K562 (cell line): ENCODE measurements around the gene PDCD10. TPM values are rescaled to one million over a fixed set of nuclear protein-coding genes. Genes with fewer than 3 reads are reported as not detected.

Experiments used
- ARNT ChIP-seq, 2 experiments: fragments of 450-650 bp; IDR thresholded peaks; 2 replicates each; pipeline ENCODE4 v1.6.1; 2016; ENCODE audit warnings: mild to moderate bottlenecking in 1 of 2
- ASH1L ChIP-seq: fragments of 450-650 bp; IDR thresholded peaks from 2 replicates; pipeline ENCODE4 v1.6.1; 2018; ENCODE audit warnings: borderline replicate concordance, mild to moderate bottlenecking, low read depth; ENCODE audit not compliant: partially characterized antibody
- CBFA2T2 ChIP-seq: fragments of 450-650 bp; conservative IDR thresholded peaks from 2 replicates; pipeline ENCODE4 v1.6.1; 2017; ENCODE audit warnings: mild to moderate bottlenecking
- CREM ChIP-seq: IDR thresholded peaks from 2 replicates; pipeline ENCODE4 v1.6.1; 2014; ENCODE audit warnings: antibody characterized with exemption, low read depth
- E2F8 ChIP-seq: fragments of 450-650 bp; IDR thresholded peaks from 2 replicates; pipeline ENCODE4 v1.7.1; 2018; ENCODE audit warnings: mild to moderate bottlenecking, low read depth; ENCODE audit not compliant: partially characterized antibody
- GTF2F1 ChIP-seq: IDR thresholded peaks from 2 replicates; pipeline ENCODE4 v1.6.1; 2011; ENCODE audit warnings: low read depth, low read length, improper control_type of control experiment
- MCM5 ChIP-seq: fragments of 450-650 bp; IDR thresholded peaks from 2 replicates; pipeline ENCODE4 v1.6.1; 2016; ENCODE audit warnings: low read depth
- MLLT1 ChIP-seq, 2 experiments: fragments of 450-650 bp; IDR thresholded peaks; 2 replicates each; pipeline ENCODE4 v1.6.1; 2016
- PHTF2 ChIP-seq: fragments of 250-450 bp; sonication (Bioruptor Pico); IDR thresholded peaks from 2 replicates; pipeline ENCODE4 v1.5.0; 2021; ENCODE audit warnings: mild to moderate bottlenecking
- POLR2AphosphoS5 ChIP-seq: IDR thresholded peaks from 2 replicates; pipeline ENCODE4 v1.6.1; 2011; ENCODE audit warnings: mild to moderate bottlenecking, low read depth, low read length, moderate library complexity; ENCODE audit not compliant: control insufficient read depth, insufficient read depth
- POLR2B ChIP-seq: fragments of 450-650 bp; IDR thresholded peaks from 2 replicates; pipeline ENCODE4 v1.6.1; 2018; ENCODE audit warnings: low read depth; ENCODE audit not compliant: partially characterized antibody
- RBFOX2 ChIP-seq: fragments of 200-400 bp; formaldehyde crosslinking; IDR thresholded peaks from 2 replicates; pipeline ENCODE4 v1.6.1; 2017; ENCODE audit warnings: low read depth, mild to moderate bottlenecking, low read length, moderate library complexity
- SIN3B ChIP-seq: fragments of 450-650 bp; IDR thresholded peaks from 2 replicates; pipeline ENCODE4 v1.6.1; 2017; ENCODE audit warnings: low read depth, mild to moderate bottlenecking, moderate library complexity
- SP1 ChIP-seq: sonication (generic); formaldehyde crosslinking; IDR thresholded peaks from 2 replicates; pipeline ENCODE4 v1.8.1; 2022; ENCODE audit warnings: mild to moderate bottlenecking, missing genetic modification reagents
- TAF1 ChIP-seq: IDR thresholded peaks from 2 replicates; pipeline ENCODE4 v1.6.1; 2011; ENCODE audit warnings: mild to moderate bottlenecking, low read length, moderate library complexity; ENCODE audit not compliant: insufficient read depth, control insufficient read depth, severe bottlenecking; ENCODE audit errors: extremely low read depth
- TOE1 ChIP-seq, 2 experiments: fragments of 450-650 bp in 1 of 2; sonication (generic) in 1 of 2; formaldehyde crosslinking in 1 of 2; IDR thresholded peaks; 2 replicates each; pipeline versions ENCODE4 v1.7.1 to v1.8.0; 2016 to 2022; ENCODE audit warnings: borderline replicate concordance in 2 of 2, mild to moderate bottlenecking in 2 of 2, antibody characterized with exemption in 1 of 2, inconsistent platforms in 1 of 2, low read depth in 1 of 2, missing genetic modification reagents in 1 of 2, moderate library complexity in 1 of 2
- ZBTB26 ChIP-seq: fragments of 450-650 bp; formaldehyde crosslinking; IDR thresholded peaks from 2 replicates; pipeline ENCODE4 v1.4.0; 2022; ENCODE audit warnings: missing genetic modification characterization
- ZNF639 ChIP-seq, 2 experiments: fragments of 200-800 bp in 1 of 2; sonication (Bioruptor generic) in 1 of 2; sonication (generic) in 1 of 2; formaldehyde crosslinking in 1 of 2; IDR thresholded peaks in 1 of 2; conservative IDR thresholded peaks in 1 of 2; 2 replicates each; pipeline versions ENCODE4 v1.5.0 to v1.6.1; 2016 to 2020; ENCODE audit warnings: missing compliant biosample characterization in 1 of 2, missing genetic modification characterization in 1 of 2, missing genetic modification reagents in 1 of 2
- polyA plus RNA-seq, 8 experiments: library from polyadenylated mRNA; depleted of rRNA in 4 of 8; stranded (reverse) in 5 of 8; unstranded in 3 of 8; fragments of >200 nt; fragmentation: Nextera tagmentation in 2 of 8; fragmentation: Illumina TruSeq in 1 of 8; extraction: Ambion mirVana in 2 of 8; extraction: Trizol in 1 of 8; gene quantifications; 2 replicates each; pipeline versions ENCODE4 v1.2.1 to v1.2.3, GENCODE V29; 2011 to 2014; ENCODE audit warnings: inconsistent platforms in 1 of 8, missing spikeins in 1 of 8
- total RNA-seq, 7 experiments: library from RNA; depleted of rRNA in 6 of 7; stranded (reverse); fragments of >200 nt in 6 of 7; fragmentation: Illumina TruSeq in 2 of 7; extraction: Trizol in 2 of 7; gene quantifications; 2 replicates each; pipeline versions ENCODE4 v1.2.1 to v1.2.3, GENCODE V29; 2011 to 2021; ENCODE audit warnings: low replicate concordance in 1 of 7

Gene PDCD10
- total and polyA plus RNA-seq, 9 of the 15 experiments (the other 6 are each of a cell fraction or from before 2014, with no cell fraction given) = 121 to 476 (median 232) TPM

GRCh38 chr3:167735233-167736138, 794 bp upstream of the PDCD10 start, which contains the start of gene SERPINI1 (continued):
- TF ChIP-seq GTF2F1 (0 out of 2 replicates have a peak, but pooled peaks have one; percentile 21), RBFOX2 (0 out of 2 replicates have a peak, but pooled peaks have one; percentile 6), POLR2AphosphoS5 (peak; percentile 49; the same call in 1 of the 2 replicates), CREM (0 out of 2 replicates have a peak, but pooled peaks have one; percentile 6), ZNF639 (CRISPR knock-in tag; conservative IDR thresholded peaks at IDR 0.05 in 1 of 2, IDR thresholded peaks at IDR 0.05 in 1 of 2) (no peak), POLR2B (peak; percentile 36), TAF1 (peak; percentile 91), ASH1L (no peak), PHTF2 (CRISPR knock-in tag) (no peak), ARNT (IDR thresholded peaks at IDR 0.05) (peak in 1 of 2 experiments; percentile 35; a peak in 1 of 4 replicates), TOE1 (IDR thresholded peaks at IDR 0.05; ENCODE audit: borderline replicate concordance) (peak; percentile 40; the same call in 1 of the 2 replicates), TOE1 (CRISPR knock-in tag; IDR thresholded peaks at IDR 0.05; ENCODE audit: borderline replicate concordance, low read depth) (no peak), CBFA2T2 (0 out of 2 replicates have a peak, but pooled peaks have one; percentile 16), SIN3B (peak; percentile 37; the same call in 1 of the 2 replicates), MCM5 (no peak), ZBTB26 (CRISPR knock-in tag) (peak; percentile 38; the same call in 1 of the 2 replicates), E2F8 (peak; percentile 32), MLLT1 (IDR thresholded peaks at IDR 0.05) (peak; percentile 13; a peak in 1 of 4 replicates), SP1 (no peak)
